HG02938 (cell line): Measurements from ENCODE around the gene GGTA1.

Experiments
- ATAC-seq: cut with Tn5 transposase; IDR thresholded peaks from one replicate; pipeline ENCODE4 v1.9.1; 2021; ENCODE audit warnings: mild to moderate bottlenecking, moderate library complexity; ENCODE audit not compliant: unreplicated experiment

GGTA1 gene

DNA sequence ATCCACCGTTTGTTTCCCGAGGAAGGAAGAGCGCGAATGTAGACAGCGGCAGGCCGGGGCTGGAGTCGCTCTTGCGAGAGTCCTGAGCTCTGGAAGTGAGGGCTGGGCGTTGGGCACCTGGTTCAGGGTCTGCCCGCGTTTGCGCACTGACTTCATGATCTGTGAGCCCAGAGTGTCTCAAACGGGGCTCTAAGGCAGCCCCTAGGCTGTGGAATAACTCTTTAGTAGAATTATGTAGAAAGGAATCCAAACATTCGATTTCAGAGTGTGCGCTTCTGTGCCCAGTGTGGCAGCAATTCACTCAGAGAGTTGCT lies 478 bp upstream of the GGTA1 start:
- ATAC-seq: no peak

DNA sequence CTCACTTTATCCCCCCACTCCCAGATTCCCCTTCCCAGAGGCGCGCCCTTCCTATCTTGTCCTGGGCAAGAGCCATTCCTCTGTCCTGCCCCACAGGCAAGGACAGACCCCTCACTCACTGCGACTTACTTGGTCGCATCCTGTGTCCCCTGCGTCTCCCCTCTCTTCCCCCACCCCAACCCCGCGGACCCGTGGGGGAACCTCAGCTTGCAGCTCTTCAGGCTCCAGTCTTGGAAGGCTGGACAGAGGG lies 542 bp downstream of the GGTA1 start:
- no peak for ATAC-seq

DNA sequence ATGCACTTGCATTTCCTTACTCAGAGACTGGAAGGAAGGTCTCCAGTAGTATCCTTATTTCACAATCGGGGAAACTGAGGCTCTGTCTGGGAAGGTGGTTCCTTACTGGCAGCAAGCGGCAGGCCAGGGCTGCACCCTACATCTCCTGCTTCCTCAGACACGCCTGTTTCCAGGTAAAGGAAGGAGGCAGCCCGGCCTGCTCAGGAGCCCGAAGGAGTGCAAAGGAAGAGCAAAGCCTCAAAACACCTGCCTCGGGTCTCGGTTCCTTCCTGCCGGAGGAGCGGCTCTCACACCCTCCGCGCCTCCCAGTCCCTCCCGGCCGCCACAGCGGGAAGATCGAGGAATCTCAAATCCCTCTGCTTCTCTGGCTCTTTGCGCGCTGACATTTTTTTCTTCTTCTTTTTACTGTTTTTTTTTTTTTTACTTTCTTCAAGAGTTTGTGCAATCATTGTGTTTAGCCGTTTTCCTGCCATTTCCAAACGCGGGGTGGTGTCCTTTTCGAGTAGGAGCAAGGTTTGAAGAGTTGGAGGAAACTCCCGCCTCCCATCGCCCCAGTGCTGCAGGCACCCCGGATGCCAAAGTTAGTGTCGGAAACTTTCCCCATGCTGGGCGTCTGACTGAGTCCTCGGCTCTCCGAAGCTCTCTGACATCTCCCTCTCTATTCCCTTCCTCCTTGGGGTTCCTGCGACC lies 1.0 kb downstream of the GGTA1 start:
- no peak for ATAC-seq

DNA sequence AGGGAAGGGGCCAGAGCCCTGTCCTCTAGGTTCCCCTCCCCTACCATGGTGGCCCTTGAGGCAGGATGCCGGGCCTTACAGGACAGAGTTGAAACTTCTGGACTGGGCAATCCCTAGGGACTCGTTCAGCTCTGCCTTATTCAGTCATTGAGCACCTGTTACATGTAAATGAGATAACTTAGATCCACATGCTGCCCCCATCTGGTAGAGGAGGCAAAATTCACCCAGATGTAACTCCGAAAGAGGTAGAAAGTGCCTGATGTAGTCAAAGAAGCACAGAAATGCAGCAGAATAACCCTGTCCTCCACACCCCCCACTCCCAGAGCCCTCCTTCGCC lies 1.5 kb downstream of the GGTA1 start:
- peak; percentile 86 for ATAC-seq

DNA sequence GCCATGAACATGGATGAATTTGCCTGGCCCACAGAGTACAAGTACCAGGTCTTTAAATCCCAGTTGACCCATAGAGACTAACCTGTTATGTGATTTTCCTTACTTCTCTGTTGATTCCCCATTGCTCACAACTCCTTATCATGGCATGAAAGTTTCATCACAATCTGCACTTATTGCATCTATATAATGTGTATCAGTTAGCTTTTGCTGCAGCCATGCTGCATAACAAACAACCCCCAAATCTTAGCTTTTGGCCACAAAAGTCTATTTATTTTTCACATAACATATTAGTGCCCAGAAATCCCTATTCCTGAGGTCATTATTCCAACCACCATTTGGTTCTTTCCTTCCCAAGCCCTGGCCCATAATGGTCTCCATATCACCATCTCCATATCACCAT lies 3.7 kb downstream of the GGTA1 start:
- ATAC-seq: no peak

DNA sequence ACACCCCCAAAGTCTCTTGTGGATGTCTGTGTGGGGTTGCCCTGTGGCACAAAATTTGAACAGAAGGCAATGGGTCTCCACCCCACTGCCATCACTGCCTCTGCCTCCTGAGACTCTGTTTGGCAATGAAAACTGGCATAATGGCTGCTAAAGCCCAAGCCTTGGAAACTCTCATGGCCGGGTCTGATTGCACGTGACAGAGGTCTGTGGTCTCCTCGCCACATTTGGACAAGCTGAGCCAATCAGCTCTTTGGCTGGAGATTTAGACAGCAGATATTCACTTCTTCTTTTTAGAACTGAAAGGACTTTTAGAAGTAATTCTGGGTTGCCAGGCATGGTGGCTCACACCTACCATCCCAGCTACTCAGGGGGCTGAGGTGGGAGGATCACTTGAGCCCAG lies 5.5 kb downstream of the GGTA1 start:
- ATAC-seq: no peak

DNA sequence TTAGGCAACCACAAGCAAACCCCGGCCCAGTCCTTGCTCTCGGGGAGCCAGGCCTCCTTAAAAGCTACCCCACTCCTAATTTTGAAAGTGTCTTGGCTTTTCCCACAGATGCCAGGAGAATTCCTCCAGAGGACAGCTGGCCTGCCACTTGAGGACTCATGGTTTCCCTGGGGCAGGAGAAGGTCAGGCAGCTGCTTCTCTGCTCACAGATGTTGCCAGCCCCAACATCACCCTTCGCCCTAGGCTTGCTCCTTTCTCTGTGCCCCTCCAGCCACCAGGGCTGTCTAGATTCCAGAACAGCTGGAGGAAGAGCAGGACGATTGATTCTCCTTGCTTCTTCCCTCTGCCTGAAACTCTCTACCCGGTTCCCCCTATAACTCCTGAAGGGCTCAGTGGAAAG lies 8.5 kb downstream of the GGTA1 start:
- ATAC-seq: no peak

DNA sequence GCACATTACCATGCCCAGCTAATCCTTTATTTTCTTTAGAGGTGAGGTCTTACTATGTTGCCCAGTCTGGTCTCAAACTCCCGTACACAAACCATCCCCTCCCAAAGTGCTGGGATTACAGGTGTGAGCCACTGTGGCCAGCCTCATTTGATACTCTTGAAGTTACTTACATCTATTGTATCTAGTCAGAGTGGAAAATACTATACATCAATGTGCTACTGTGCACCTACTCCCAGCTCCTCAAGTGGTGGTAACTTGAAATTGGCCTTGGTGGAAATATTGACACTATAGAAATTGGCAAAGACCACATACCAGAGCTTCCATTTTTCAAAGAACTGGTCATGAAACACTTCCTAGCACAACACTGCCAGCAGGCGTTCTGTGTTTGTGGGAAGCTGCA lies 10.3 kb downstream of the GGTA1 start:
- no peak for ATAC-seq

DNA sequence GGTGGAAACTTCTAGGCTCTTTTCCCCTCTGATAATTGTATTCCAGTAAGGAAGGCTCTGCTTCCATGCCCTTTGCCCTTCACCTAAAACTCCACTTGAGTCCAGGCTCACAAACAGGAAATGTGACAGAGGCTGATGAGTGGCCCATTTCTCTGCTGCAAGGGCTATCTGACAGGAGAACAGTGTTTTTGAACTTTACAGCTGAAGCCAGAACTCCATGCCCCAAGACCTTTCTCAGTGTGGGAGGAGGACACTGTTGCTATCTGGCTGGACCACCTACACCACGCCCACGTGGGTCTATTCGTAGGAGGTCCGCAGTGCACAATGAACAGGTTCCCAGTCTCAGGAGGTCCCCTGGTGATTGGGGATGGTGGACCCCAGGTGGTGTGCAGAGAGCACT lies 13.6 kb downstream of the GGTA1 start:
- ATAC-seq: no peak

DNA sequence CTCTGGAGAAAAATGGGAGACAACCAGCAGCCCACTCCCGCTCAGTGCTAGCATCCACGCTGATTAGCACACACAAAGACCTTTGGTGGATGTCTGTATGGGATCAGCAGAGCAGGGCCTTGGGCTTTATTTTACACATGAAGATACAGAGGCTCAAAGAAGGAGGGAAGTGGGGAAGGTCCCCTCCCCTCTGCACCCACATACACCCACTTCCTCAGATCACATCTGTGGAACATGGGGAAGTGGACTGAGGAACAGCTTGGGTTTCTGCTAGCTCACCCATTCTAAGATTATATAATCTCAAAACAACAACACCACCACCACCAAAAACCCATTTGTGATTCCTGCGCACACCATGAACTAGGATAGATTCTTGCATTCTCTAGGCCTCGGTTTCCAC lies 14.0 kb downstream of the GGTA1 start:
- ATAC-seq: no peak

DNA sequence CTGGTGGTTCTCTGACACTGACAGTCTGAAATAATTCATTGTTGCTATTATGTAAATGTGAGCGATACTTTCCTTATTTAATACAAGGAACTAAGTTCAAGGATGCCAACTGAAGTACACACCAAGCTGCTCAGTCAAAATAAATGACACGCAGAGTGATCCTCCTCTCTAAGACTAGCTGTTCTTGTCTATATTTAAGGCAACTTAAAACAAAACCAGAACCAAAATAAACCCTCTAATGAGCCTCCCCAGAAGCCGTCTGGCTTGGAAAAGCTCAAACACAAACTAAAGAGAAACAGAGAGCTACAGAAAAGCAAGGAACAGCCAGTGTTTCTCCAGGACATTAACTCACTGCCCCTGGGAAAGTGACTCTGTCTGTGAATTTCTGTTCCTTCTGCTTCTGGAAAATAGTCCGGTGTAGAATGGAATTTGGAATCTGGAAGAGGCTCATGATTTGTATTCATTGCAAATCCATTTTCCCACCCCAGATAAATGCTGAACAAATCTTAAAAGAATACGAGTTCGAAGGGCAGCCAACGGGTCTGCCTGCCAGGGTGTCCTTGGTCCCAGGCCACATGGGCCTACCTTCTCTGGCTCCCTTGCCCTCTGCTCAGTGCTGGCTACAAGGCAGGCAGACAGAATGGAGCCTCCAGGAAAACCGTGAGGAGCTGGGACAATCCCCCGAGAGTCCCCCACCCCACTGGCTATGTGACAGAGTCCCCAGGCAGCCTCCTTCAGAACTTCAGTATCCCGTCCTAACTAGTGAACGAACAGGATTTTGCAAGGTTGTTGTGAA lies 14.8 kb downstream of the GGTA1 start:
- ATAC-seq: no peak

DNA sequence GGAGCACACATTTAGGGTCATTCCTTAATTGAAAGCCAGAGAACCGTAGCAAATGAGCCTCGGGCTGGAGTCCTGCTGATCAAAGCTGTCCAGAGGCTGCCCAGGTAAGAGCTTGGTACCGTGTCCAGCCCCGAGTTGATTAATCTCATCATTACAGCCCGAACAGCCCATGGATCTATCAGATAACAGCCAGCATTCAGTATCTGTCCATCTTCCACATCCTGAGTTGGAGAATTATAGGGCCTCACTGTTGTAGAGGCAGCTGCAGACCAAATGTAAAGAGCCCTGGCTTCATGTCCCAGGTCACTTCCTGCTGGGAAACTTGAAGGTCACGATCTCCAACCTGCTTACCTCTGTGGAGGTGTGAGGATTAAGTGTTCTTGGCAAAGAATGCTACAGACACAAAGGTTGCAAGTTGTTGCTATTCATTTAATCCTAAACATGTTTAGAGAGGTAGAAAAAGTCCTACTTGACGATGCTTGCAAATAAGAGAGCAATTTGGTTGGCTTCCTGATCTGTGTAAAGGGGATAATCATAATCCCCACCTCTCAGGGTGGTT lies 16.1 kb downstream of the GGTA1 start:
- no peak for ATAC-seq

DNA sequence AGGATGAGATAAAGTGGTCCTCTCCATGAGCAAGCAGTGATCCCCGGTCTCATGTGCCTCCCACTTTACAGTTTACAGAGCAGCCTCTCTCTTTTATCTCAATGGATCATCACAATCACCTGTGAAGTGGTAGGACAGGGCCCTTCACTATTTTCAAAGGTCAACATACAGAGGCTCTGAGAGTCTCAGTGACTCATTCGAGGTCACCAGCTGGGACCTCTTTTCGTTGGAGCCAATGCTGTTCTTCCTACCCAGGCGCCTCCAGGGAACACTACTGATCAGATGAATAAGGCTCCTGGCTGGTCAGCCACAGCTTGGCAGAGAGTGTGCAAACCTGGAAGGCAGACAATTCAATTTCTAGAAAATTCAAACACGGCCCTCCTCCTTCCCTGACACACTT lies 16.6 kb downstream of the GGTA1 start:
- ATAC-seq: no peak

DNA sequence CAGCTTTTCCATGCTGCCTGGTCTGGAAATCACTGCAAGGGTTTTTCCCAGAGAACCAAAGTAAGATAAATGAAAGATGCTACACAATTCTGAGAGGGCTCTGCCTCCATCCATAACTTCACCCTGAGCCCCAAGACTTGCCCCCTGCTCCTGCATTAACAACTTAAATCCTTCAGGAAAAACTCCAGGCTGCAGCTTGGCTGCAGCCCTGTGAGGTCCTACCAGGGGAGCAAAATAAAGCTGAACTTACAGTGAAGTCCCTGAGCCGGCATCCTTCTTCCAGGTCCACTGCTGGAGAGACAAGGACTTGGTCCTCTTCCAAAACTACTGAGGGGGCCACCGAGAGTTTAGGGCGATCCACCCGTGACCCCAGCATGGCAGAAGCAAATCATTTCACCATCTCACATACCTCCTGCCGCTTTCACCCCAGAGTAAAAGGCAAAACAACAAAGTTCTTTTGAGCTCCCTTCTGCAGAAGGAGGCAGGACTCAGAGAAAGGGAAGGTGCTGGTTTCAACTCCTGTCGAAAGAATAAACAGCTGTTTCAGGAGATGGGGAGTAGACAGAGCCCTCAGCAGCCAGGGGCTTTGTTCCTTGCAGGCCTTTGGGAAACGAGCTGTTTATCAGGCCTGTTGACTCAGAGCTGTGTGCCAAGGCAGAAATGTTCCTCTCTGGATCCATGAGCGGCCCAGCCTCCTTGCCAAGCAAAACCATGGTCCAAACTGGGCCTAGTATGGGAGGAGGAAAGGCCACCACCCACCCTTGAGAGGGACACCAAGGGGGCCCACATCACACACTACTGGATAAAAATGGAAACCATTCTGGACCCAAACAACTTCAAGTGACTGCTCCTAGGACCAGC lies 20.6 kb downstream of the GGTA1 start:
- no peak for ATAC-seq

DNA sequence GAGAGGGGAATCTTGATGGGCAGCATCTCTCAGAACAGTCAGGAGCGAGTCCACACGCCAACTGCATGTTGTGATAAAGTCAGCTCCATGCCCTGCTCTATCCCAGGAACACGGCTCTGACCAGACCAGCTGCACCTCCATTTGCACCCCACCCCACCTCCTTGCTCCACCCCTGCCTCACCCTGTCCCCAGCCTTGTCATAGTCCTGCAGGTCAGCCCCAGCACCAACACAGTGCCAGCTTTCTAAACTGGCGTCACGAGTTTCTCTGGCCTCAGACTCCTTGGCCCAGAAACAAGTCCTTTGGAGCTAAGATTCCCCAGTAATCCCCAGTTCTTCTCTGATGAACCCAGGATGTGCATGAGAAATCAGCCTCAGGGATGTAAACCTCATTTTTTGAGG lies 23.5 kb downstream of the GGTA1 start:
- no peak for ATAC-seq

DNA sequence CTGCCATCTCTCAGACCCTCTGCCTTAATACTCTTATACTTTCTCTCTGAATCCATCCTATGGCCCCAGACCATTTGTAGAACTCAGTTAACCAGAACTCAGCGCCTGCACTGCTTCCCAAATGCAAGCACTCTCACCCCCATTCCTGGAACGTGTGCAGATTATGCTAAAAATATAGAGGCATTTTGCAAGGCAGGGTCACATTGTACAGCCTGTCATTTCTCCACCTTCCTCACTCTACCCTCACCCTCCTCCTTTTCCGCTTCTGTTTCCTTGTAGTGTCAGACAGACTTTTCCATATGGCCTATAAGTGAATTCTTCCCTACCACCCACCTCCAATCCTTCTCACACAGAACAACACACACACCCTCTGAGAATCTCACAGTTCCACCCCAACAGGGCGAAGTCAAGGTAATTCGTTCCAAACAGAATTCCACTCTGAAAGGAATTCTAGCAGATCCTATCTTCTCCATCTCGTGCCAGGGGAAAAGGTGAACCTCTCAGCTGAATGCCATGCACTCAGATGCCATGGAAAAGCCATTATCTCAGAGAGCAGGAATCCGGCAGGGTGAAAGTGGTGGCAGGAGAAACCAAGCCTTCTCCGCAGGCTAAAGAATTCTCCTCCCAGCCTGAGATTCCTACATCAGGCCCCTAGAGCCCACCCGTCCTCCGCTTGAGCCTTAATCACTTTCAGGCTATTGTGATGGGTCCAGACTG lies 25.3 kb downstream of the GGTA1 start:
- no peak for ATAC-seq

DNA sequence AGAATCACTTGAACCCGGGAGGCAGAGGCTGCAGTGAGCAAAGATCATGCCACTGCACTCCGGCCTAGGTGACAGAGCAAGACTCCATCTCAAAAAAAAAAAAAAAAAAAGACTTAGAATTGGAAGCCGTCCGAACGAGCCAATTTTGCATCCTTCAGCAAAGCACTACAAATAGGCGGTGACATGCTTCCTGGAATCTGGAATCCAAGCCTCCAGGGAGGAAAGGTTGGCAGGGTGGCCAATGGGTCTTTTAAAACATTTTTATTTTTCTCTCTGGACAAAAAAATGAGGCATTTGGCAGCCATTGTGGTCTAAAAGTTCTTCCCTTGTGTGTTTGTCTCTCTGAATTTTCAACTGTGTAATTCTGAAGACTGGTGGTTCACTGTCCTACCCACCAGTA lies 26.4 kb downstream of the GGTA1 start:
- ATAC-seq: no peak

DNA sequence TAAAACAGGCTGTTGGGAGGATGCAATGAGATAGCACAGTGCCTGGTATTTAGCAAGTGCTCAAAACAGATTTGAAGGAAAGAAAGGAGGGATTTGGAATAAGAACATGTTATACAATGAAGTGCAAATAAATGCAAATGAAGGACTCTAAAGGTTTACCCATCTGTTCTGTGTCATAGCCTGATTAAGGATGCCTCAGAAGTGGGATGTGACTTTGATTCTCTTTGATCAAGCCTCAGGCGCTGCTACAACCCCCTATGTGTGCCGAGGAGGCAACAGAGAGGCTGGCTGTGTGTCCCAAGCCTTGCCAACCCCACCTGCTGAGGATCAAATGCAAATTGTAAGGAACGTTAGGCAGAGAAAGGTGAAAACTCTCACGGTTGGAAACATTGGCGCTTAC lies 27.2 kb downstream of the GGTA1 start:
- ATAC-seq: no peak

DNA sequence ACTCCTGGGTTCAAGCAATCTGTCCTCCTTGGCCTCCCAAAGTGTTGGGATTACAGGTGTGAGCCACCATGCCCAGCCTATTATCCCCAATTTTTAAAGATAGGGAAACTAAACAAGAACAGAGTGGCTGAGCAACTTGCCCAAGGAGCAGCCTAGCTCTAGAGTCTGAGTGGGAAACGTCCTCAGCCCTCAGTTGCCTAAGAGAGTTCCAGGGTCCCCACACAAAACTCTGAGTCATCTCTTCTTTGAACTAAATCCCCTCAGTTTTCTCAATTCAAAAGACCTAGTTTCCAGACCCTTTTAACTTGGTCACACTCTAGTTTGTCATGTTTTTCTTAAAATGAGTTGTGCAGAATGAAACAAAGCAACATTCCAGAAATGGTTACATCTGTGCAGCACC lies 33.5 kb downstream of the GGTA1 start:
- ATAC-seq: no peak

DNA sequence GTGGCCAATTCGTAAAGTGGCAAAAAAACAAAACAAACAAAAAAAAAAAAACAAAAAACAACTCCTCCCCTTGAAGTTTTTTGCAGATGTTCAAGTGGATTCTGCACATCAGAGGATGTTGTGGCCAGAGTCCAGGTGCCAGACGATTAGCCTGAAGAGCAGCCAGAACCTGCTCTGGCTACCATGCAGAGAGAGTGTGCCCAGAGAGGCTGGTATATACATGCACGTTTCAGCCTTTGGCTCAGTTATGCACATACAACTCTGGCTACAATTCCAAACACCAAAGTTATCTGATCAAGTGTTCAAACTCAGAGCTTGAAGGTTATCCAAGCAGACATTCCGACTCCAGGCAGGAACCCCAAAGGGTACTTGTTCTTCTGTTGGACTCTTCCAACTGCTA lies 34.7 kb downstream of the GGTA1 start:
- ATAC-seq: no peak

DNA sequence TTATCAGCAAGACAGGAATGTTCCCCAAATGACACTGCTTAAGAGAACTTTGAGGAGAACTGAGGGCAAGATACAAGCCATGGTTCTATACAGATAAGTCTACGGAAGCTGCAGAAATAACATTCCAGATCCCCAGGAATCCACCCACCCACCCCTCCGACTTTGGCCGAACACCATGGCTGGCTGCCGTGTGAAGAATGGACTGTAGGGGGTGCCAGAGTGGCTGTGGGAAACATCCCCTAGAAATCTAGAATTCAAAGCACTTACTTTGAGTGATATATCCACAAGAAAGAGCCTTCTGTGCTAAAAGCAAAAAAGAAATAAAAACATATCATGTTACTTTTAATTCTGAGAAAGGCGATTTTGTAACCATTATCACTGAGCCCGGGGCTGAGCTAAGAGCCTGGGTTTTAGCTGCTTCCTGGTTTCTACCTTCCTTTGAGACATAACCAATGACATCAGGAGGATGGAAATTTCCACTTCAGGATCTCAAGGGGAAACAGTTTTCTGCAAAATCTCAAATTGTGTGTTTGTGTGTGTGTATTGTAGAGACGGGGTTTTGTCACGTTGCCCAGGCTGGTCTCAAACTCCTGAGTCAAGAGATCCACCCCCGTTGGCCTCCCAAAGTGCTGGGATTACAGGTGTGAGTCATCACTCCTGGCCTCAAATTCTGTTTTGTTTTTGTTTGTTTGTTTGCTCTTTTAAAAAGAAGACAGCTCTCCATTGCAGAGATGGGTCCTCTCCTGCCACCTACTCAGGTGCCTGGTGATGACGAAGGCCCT lies 36.4 kb downstream of the GGTA1 start:
- no peak for ATAC-seq
